Prostate gland (tissue), 1 donor: ENCODE data around the gene AFF2.

Experiments
- POLR2A ChIP-seq: fragments of 450-650 bp; IDR thresholded peaks from one replicate; pipeline ENCODE4 v1.6.1; 2016; ENCODE audit warnings: antibody characterized with exemption, mild to moderate bottlenecking
- POLR2AphosphoS5 ChIP-seq: sonication (generic); formaldehyde crosslinking; IDR thresholded peaks from one replicate; pipeline ENCODE4 v1.6.1; 2017; ENCODE audit warnings: antibody characterized with exemption

DNA sequence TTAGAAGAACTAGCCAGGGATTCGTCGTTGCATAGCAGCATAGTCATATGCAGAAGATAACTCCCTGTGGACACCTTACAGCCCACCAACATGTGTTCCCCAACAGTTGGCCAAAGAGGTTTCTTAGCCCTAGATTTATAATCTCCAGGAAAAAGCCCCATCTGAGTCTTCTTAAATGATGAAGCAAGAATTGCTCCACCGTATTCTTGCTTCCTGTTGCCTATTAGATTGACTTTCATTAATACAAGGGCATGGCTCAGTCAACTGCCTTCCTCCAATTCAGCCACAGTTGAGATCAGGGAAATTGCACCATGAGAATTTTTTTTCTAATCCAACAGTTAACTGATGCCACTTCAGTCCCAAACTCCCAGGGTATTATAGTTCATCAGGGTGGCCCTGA, 5.2 kb upstream of the AFF2 start:
- TF ChIP-seq POLR2A (no peak), POLR2AphosphoS5 (no peak)
